Vagina (tissue), 2 donors: ENCODE data around the gene CADM1.

Source experiments
- POLR2A ChIP-seq, 2 donors: fragments of 450-650 bp; IDR thresholded peaks; one replicate each; pipeline ENCODE4 v1.6.1; 2017; ENCODE audit warnings: antibody characterized with exemption in 2 of 2, mild to moderate bottlenecking in 2 of 2, moderate library complexity in 2 of 2
- POLR2AphosphoS5 ChIP-seq, 2 donors: sonication (generic); formaldehyde crosslinking; IDR thresholded peaks; one replicate each; pipeline ENCODE4 v1.9.0; 2017; ENCODE audit warnings: antibody characterized with exemption in 2 of 2, mild to moderate bottlenecking in 2 of 2, low read depth in 1 of 2; ENCODE audit not compliant: insufficient read depth in 1 of 2
- TF ChIP-seq, protein P1 (sequence below), 3 experiments: fragments of 450-650 bp in 2 of 3; fragments of 200-600 bp in 1 of 3; sonication (generic) in 1 of 3; IDR thresholded peaks; one replicate each; pipeline ENCODE4 v1.5.1; 2017 to 2019; ENCODE audit warnings: antibody characterized with exemption in 3 of 3, mild to moderate bottlenecking in 2 of 3, moderate library complexity in 2 of 3

DNA sequence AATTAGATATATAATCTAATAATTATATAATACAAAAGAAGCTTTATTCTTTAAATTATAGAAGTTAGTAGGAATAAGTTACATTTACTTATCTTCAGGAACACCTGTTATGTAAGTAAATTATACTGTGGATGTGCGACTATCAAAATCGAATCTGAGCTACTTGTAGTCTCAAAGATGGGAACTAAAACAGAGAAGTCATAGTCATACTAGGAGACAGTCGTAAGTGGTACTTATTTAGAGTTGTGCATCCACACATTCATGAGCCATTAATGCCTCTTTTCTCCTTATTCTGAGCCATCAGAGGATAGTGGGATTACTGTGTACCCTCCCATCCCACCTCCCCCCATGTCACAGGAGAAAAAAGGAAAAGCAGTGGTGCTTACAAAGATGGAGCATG is 114.4 kb downstream of the CADM1 start:
- TF ChIP-seq, protein P1, sequence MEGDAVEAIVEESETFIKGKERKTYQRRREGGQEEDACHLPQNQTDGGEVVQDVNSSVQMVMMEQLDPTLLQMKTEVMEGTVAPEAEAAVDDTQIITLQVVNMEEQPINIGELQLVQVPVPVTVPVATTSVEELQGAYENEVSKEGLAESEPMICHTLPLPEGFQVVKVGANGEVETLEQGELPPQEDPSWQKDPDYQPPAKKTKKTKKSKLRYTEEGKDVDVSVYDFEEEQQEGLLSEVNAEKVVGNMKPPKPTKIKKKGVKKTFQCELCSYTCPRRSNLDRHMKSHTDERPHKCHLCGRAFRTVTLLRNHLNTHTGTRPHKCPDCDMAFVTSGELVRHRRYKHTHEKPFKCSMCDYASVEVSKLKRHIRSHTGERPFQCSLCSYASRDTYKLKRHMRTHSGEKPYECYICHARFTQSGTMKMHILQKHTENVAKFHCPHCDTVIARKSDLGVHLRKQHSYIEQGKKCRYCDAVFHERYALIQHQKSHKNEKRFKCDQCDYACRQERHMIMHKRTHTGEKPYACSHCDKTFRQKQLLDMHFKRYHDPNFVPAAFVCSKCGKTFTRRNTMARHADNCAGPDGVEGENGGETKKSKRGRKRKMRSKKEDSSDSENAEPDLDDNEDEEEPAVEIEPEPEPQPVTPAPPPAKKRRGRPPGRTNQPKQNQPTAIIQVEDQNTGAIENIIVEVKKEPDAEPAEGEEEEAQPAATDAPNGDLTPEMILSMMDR (IDR thresholded peaks at IDR 0.05), result no peak
- TF ChIP-seq POLR2A (IDR thresholded peaks at IDR 0.05) (no peak), POLR2AphosphoS5 (IDR thresholded peaks at IDR 0.05; ENCODE audit: insufficient read depth in 1 of 2, low read depth in 1 of 2) (no peak)
